ENCODE measurements around the gene SPACA9. TPM values are rescaled to one million over a fixed set of nuclear protein-coding genes. Genes with fewer than 3 reads are reported as not detected.

The SPACA9 gene
- polyA plus RNA-seq (2012; ENCODE audit: missing spikeins) = 1.1 TPM

GRCh38 chr9:132878695-132879456 lies at the start of gene SPACA9:
SPACA9 (plus strand) TSS chr9:132878898; CDS start chr9:132883948, 5,050 bp downstream.
- TF ChIP-seq POLR2AphosphoS5 (IDR thresholded peaks at IDR 0.05; ENCODE audit: low read depth, low read length) (no peak), TAF1 (IDR thresholded peaks at IDR 0.05; ENCODE audit: borderline replicate concordance, low read depth, low read length) (no peak), POLR2A (IDR thresholded peaks at IDR 0.05; ENCODE audit: low read depth, low read length) (no peak)
- peak; percentile 41 for DNase-seq (ENCODE audit: insufficient read length)
- FAIRE-seq = no peak

- TF ChIP-seq TAF1 (IDR thresholded peaks at IDR 0.05; ENCODE audit: borderline replicate concordance, low read depth, low read length) (no peak), POLR2A (IDR thresholded peaks at IDR 0.05; ENCODE audit: low read depth, low read length) (no peak), POLR2AphosphoS5 (IDR thresholded peaks at IDR 0.05; ENCODE audit: low read depth, low read length) (no peak)
- no peak for DNase-seq (ENCODE audit: insufficient read length)
- no peak for FAIRE-seq
Measured at GRCh38 chr9:132832171-132832881, 46.4 kb upstream of the SPACA9 start.

GRCh38 chr9:132833550-132834121 lies 45.1 kb upstream of the SPACA9 start:
- FAIRE-seq = no peak
- DNase-seq (ENCODE audit: insufficient read length) = no peak
- no peak for TF ChIP-seq POLR2AphosphoS5 (IDR thresholded peaks at IDR 0.05; ENCODE audit: low read depth, low read length)
- no peak for TF ChIP-seq POLR2A (IDR thresholded peaks at IDR 0.05; ENCODE audit: low read depth, low read length)
- TF ChIP-seq TAF1 (IDR thresholded peaks at IDR 0.05; ENCODE audit: borderline replicate concordance, low read depth, low read length) = no peak

- FAIRE-seq (no peak), DNase-seq (ENCODE audit: insufficient read length) (no peak)
- TF ChIP-seq POLR2AphosphoS5 (IDR thresholded peaks at IDR 0.05; ENCODE audit: low read depth, low read length) = no peak
- TF ChIP-seq POLR2A (IDR thresholded peaks at IDR 0.05; ENCODE audit: low read depth, low read length) = no peak
- TF ChIP-seq TAF1 (IDR thresholded peaks at IDR 0.05; ENCODE audit: borderline replicate concordance, low read depth, low read length) = no peak
Measured at GRCh38 chr9:132834343-132834742, 44.4 kb upstream of the SPACA9 start.

- DNase-seq (ENCODE audit: insufficient read length) = no peak
- no peak for FAIRE-seq
- TF ChIP-seq TAF1 (IDR thresholded peaks at IDR 0.05; ENCODE audit: borderline replicate concordance, low read depth, low read length) (no peak), POLR2A (IDR thresholded peaks at IDR 0.05; ENCODE audit: low read depth, low read length) (no peak), POLR2AphosphoS5 (IDR thresholded peaks at IDR 0.05; ENCODE audit: low read depth, low read length) (no peak)
Measured at GRCh38 chr9:132837501-132838286, 41.0 kb upstream of the SPACA9 start.

GRCh38 chr9:132838291-132838690 lies 40.4 kb upstream of the SPACA9 start:
- no peak for FAIRE-seq
- TF ChIP-seq POLR2A (IDR thresholded peaks at IDR 0.05; ENCODE audit: low read depth, low read length) = no peak
- TF ChIP-seq TAF1 (IDR thresholded peaks at IDR 0.05; ENCODE audit: borderline replicate concordance, low read depth, low read length) = no peak
- no peak for TF ChIP-seq POLR2AphosphoS5 (IDR thresholded peaks at IDR 0.05; ENCODE audit: low read depth, low read length)
- DNase-seq (ENCODE audit: insufficient read length) = no peak

GRCh38 chr9:132840980-132841379 lies 37.7 kb upstream of the SPACA9 start:
- FAIRE-seq = no peak

GRCh38 chr9:132842124-132843044 lies 36.3 kb upstream of the SPACA9 start:
- FAIRE-seq (no peak), DNase-seq (ENCODE audit: insufficient read length) (no peak)
- no peak for TF ChIP-seq TAF1 (IDR thresholded peaks at IDR 0.05; ENCODE audit: borderline replicate concordance, low read depth, low read length)
- no peak for TF ChIP-seq POLR2AphosphoS5 (IDR thresholded peaks at IDR 0.05; ENCODE audit: low read depth, low read length)
- TF ChIP-seq POLR2A (IDR thresholded peaks at IDR 0.05; ENCODE audit: low read depth, low read length) = no peak

More at GRCh38 chr9:132840980-132841379, 37.7 kb upstream of the SPACA9 start:
- TF ChIP-seq POLR2A (IDR thresholded peaks at IDR 0.05; ENCODE audit: low read depth, low read length) (no peak), TAF1 (IDR thresholded peaks at IDR 0.05; ENCODE audit: borderline replicate concordance, low read depth, low read length) (no peak), POLR2AphosphoS5 (IDR thresholded peaks at IDR 0.05; ENCODE audit: low read depth, low read length) (no peak)
- DNase-seq (ENCODE audit: insufficient read length) = no peak

GRCh38 chr9:132846109-132846917 lies 32.4 kb upstream of the SPACA9 start:
- DNase-seq (ENCODE audit: insufficient read length) (no peak), FAIRE-seq (no peak)
- TF ChIP-seq POLR2A (IDR thresholded peaks at IDR 0.05; ENCODE audit: low read depth, low read length) (no peak), TAF1 (IDR thresholded peaks at IDR 0.05; ENCODE audit: borderline replicate concordance, low read depth, low read length) (no peak), POLR2AphosphoS5 (IDR thresholded peaks at IDR 0.05; ENCODE audit: low read depth, low read length) (no peak)
